Kidney (tissue), 14 donors: ENCODE data around the gene ELOVL2. TPM values are rescaled to one million over a fixed set of nuclear protein-coding genes. Genes with fewer than 3 reads are reported as not detected.

Experiments
- DNase-seq, 5 donors: peaks; one replicate each; pipeline ENCODE4 v3.0.0-alpha.2; 2013 to 2020
- FAIRE-seq: peaks from 2 replicates; lab custom pipeline; 2012; peaks lifted over from hg19 to GRCh38; lab: Jason Lieb, UNC
- H3K27ac ChIP-seq, 2 donors: one replicate each; pipeline ENCODE4 v1.7.0; 2013; ENCODE audit warnings: low read depth in 2 of 2, low read length in 2 of 2, inconsistent platforms in 1 of 2
- H3K27me3 ChIP-seq: one replicate; pipeline ENCODE4 v1.7.1; 2013; ENCODE audit warnings: low read length, inconsistent platforms; ENCODE audit not compliant: control insufficient read depth, insufficient read depth
- H3K36me3 ChIP-seq, 3 donors: one replicate each; pipeline versions ENCODE4 v1.7.0 to v1.7.1; 2013; ENCODE audit warnings: low read length in 3 of 3, control low read depth in 1 of 3, inconsistent platforms in 1 of 3; ENCODE audit not compliant: insufficient read depth in 3 of 3, control insufficient read depth in 2 of 3
- H3K4me1 ChIP-seq, 3 donors: one replicate each; pipeline versions ENCODE4 v1.7.0 to v1.7.1; 2013; ENCODE audit warnings: low read length in 3 of 3, inconsistent platforms in 1 of 3, low read depth in 1 of 3; ENCODE audit not compliant: control insufficient read depth in 2 of 3, insufficient read depth in 2 of 3
- H3K4me3 ChIP-seq, 3 donors: one replicate each; pipeline versions ENCODE4 v1.7.0 to v1.8.1; 2013; ENCODE audit warnings: low read length in 3 of 3, control low read depth in 1 of 3, inconsistent platforms in 1 of 3
- H3K9ac ChIP-seq, 3 donors: one replicate each; pipeline versions ENCODE4 v1.7.0 to v1.7.1; 2013; ENCODE audit warnings: low read length in 3 of 3, control low read depth in 1 of 3, inconsistent platforms in 1 of 3
- H3K9me3 ChIP-seq, 3 donors: one replicate each; pipeline versions ENCODE4 v1.7.0 to v1.7.1; 2013; ENCODE audit warnings: low read length in 3 of 3, control low read depth in 1 of 3, inconsistent platforms in 1 of 3; ENCODE audit not compliant: control insufficient read depth in 2 of 3, insufficient read depth in 1 of 3
- CTCF ChIP-seq: IDR thresholded peaks from 3 replicates; pipeline ENCODE4 v1.5.1; 2012; ENCODE audit warnings: mild to moderate bottlenecking, moderate library complexity, borderline replicate concordance; ENCODE audit not compliant: insufficient read depth; ENCODE audit errors: extremely low read depth
- intact Hi-C: fragments of 100-400 bp; cut with DNase I; formaldehyde crosslinking; loops from one replicate; pipeline ENCODE4 v1.11.1; 2022
- polyA plus RNA-seq: library from polyadenylated mRNA; stranded (reverse); fragments of 350-450 nt; fragmentation: Illumina TruSeq; extraction: RNeasy Lipid Tissue Mini Kit (QIAGEN cat#74804); gene quantifications from one replicate; pipeline ENCODE4 v1.2.3, GENCODE V29; 2014; ENCODE audit warnings: low read depth, low replicate concordance; ENCODE audit not compliant: insufficient read depth
- total RNA-seq: library from RNA; stranded (reverse); fragmentation: NEBNext Ultra II Directional; extraction: Animal tissue kit (Norgen Biotek cat#: 25700); gene quantifications from one replicate; pipeline ENCODE4 v1.2.1, GENCODE V29; 2021
- donor health status: control.
- donor health status: control.
- donor health status: control.
- donor health status: control.
- donor health status: control.
- donor health status: DM: yes; HTN: yes; CAD: no.
- donor health status: Normal renal cell carcinoma (clear cell type).

The ELOVL2 gene
- total and polyA plus RNA-seq, 2 donors from 2014 or later, result 0.79 TPM; not detected in 1

GRCh38 chr6:11011787-11012234, 32.3 kb downstream of the ELOVL2 start:
- Histone ChIP-seq H3K4me1 (no peaks in the 10 kb centered on the region), H3K9me3 (no peaks in the 10 kb centered on the region), H3K36me3 (no peaks in the 10 kb centered on the region), H3K4me3 (no peak overlapping the region), H3K9ac (no peak overlapping the region), H3K27ac (no peak overlapping the region), H3K27me3 (no peaks in the 10 kb centered on the region)
- DNase-seq (peak in 4 of 5 donors; percentile 46 to 77 (median 68)), FAIRE-seq (no peak)
- no peak for TF ChIP-seq CTCF
- intact Hi-C loops, result no loop called here

GRCh38 chr6:11009353-11009752, 34.8 kb downstream of the ELOVL2 start:
- no peaks in the 10 kb centered on the region for H3K27me3 ChIP-seq
- intact Hi-C loops, result no loop called here
- no peaks in the 10 kb centered on the region for H3K4me1 ChIP-seq
- H3K9ac ChIP-seq, result no peak overlapping the region
- no peak overlapping the region for H3K4me3 ChIP-seq
- DNase-seq, result no peak
- no peaks in the 10 kb centered on the region for H3K36me3 ChIP-seq
- no peak for TF ChIP-seq CTCF
- H3K9me3 ChIP-seq, result no peaks in the 10 kb centered on the region
- FAIRE-seq, result no peak
- no peak overlapping the region for H3K27ac ChIP-seq

GRCh38 chr6:11008821-11009220, 35.3 kb downstream of the ELOVL2 start:
- intact Hi-C loops, result no loop called here
- no peak for TF ChIP-seq CTCF
- no peak overlapping the region for H3K27ac ChIP-seq
- FAIRE-seq (no peak), DNase-seq (peak in 1 of 5 donors; percentile 12)
- H3K36me3 ChIP-seq, result no peaks in the 10 kb centered on the region
- H3K9ac ChIP-seq, result no peak overlapping the region
- no peaks in the 10 kb centered on the region for H3K4me1 ChIP-seq
- no peaks in the 10 kb centered on the region for H3K27me3 ChIP-seq
- no peak overlapping the region for H3K4me3 ChIP-seq
- H3K9me3 ChIP-seq, result no peaks in the 10 kb centered on the region
